ENCODE measurements around the gene NCMAP. TPM values are rescaled to one million over a fixed set of nuclear protein-coding genes. Genes with fewer than 3 reads are reported as not detected.

Gene NCMAP
- polyA plus RNA-seq, 1 experiment: not detected

DNA sequence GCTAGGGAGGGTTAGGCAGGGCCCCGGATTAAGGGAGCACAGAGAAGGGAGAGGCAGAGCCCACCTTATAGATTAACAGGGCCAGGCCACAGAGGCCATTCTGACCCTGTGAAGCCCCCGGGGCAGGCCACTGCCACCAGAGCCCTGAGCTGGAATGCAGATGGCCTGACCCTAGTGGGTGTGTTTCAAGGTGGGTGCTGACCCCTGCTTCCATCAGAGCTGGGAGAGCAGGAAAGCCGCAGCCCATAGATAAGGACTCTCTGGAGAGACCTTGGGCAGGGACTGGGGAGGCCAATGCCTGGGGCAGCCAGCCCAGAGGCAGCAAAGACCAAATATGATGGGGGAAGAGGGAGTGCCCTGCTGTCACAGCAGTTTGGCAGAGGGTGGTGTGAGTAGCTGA, 35.9 kb downstream of the NCMAP start:
- TF ChIP-seq, protein P1, sequence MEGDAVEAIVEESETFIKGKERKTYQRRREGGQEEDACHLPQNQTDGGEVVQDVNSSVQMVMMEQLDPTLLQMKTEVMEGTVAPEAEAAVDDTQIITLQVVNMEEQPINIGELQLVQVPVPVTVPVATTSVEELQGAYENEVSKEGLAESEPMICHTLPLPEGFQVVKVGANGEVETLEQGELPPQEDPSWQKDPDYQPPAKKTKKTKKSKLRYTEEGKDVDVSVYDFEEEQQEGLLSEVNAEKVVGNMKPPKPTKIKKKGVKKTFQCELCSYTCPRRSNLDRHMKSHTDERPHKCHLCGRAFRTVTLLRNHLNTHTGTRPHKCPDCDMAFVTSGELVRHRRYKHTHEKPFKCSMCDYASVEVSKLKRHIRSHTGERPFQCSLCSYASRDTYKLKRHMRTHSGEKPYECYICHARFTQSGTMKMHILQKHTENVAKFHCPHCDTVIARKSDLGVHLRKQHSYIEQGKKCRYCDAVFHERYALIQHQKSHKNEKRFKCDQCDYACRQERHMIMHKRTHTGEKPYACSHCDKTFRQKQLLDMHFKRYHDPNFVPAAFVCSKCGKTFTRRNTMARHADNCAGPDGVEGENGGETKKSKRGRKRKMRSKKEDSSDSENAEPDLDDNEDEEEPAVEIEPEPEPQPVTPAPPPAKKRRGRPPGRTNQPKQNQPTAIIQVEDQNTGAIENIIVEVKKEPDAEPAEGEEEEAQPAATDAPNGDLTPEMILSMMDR (IDR thresholded peaks at IDR 0.05; ENCODE audit: insufficient read depth, low read depth, low read length): no peak
- Histone ChIP-seq H3K4me3 (ENCODE audit: low read depth, low read length) (no peak overlapping the region), H3K36me3 (ENCODE audit: control insufficient read depth, insufficient read depth, low read length) (no peaks in the 10 kb centered on the region), H3K27me3 (ENCODE audit: control insufficient read depth, insufficient read depth, low read length) (no peaks in the 10 kb centered on the region; the same call in 1 of the 2 replicates)
- CTCF ChIA-PET: interaction anchor here (0.9 to 5.5 kb wide), 5 partner anchors 44 to 392 kb away, joined by 3 to 40 read pairs (median 4); no protein-coding TSS in a partner anchor
- POLR2A ChIA-PET: no interaction called here
- no peak for DNase-seq (ENCODE audit: low read depth)

DNA sequence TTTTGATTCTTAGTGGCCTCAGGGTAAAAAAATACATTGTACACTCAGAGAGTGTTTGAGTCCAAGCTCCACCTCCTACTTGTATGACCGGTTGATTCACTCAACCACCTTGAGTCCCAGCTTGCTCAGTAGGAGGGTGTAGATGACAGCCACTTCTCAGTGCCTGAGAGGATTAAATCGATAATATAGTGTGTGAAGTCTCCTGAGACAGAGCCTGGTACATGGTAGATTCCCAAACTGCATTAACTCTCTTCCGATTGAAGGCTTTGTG, 38.4 kb downstream of the NCMAP start:
- H3K4me3 ChIP-seq (ENCODE audit: low read depth, low read length): no peak overlapping the region
- TF ChIP-seq, protein P1 (IDR thresholded peaks at IDR 0.05; ENCODE audit: insufficient read depth, low read depth, low read length): no peak
- H3K27me3 ChIP-seq (ENCODE audit: control insufficient read depth, insufficient read depth, low read length): no peaks in the 10 kb centered on the region; the same call in 1 of the 2 replicates
- ChIA-PET POLR2A (no interaction called here), CTCF (interaction anchor here (1.4 to 5.5 kb wide), 5 partner anchors 9 to 179 kb away, joined by 3 to 40 read pairs (median 6); partner anchors contain the start of gene NIPAL3)
- no peaks in the 10 kb centered on the region for H3K36me3 ChIP-seq (ENCODE audit: control insufficient read depth, insufficient read depth, low read length)
- DNase-seq (ENCODE audit: low read depth): no peak

DNA sequence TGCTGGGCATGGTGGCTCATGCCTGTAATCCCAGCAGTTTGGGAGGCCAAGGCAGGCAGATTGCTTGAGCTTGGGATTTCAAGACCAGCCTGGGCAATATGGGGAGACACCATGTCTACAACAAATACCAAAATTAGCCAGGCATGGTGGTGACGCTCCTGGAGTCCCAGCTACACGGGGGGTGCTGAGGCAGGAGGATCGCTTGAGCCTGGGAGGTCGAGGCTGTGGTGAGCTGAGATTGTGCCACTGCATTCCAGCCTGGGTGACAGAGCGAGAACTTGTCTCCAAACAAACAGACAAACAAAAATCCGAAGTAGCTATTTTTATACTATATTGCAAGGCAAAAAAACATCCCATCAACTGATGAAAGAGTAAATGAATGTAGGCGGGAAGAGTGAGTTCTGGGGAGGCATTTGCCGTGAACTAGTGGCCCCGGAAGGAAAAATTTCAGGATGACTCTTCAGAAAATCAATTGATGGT, 40.6 kb downstream of the NCMAP start:
- no peaks in the 10 kb centered on the region for H3K36me3 ChIP-seq (ENCODE audit: control insufficient read depth, insufficient read depth, low read length)
- H3K4me3 ChIP-seq (ENCODE audit: low read depth, low read length): no peak overlapping the region
- no peaks in the 10 kb centered on the region for H3K27me3 ChIP-seq (ENCODE audit: control insufficient read depth, insufficient read depth, low read length)
- ChIA-PET POLR2A (no interaction called here), CTCF (interaction anchor here (0.9 to 5.5 kb wide), 4 partner anchors 10 to 395 kb away, joined by 3 to 40 read pairs (median 9); no protein-coding TSS in a partner anchor)
- no peak for DNase-seq (ENCODE audit: low read depth)
- TF ChIP-seq, protein P1 (IDR thresholded peaks at IDR 0.05; ENCODE audit: insufficient read depth, low read depth, low read length): no peak

DNA sequence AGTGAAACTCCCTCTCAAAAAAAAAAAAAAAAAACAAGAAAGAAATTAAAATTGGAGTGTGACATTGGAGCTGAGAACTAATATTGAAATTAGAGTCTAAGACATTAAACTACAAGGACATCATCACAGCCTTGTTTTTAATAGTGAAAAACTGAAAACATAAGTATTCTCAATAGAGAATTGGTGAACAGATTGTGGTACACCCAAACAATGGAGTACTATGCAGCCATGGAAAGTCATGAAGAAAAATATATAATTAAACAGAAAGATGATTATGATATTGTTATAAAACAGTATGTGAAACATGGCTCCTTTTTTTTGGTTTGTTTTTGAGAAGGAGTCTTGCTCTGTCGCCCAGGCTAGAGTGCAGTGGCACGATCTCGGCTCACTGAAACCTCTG, 43.4 kb downstream of the NCMAP start:
- Histone ChIP-seq H3K36me3 (ENCODE audit: control insufficient read depth, insufficient read depth, low read length) (no peaks in the 10 kb centered on the region), H3K4me3 (ENCODE audit: low read depth, low read length) (no peak overlapping the region), H3K27me3 (ENCODE audit: control insufficient read depth, insufficient read depth, low read length) (no peaks in the 10 kb centered on the region)
- CTCF ChIA-PET: interaction anchor here (0.9 to 1.2 kb wide), 2 partner anchors 10 to 12 kb away, joined by 4 read pairs; no protein-coding TSS in a partner anchor
- no peak for DNase-seq (ENCODE audit: low read depth)
- POLR2A ChIA-PET: no interaction called here
- TF ChIP-seq, protein P1 (IDR thresholded peaks at IDR 0.05; ENCODE audit: insufficient read depth, low read depth, low read length): no peak

DNA sequence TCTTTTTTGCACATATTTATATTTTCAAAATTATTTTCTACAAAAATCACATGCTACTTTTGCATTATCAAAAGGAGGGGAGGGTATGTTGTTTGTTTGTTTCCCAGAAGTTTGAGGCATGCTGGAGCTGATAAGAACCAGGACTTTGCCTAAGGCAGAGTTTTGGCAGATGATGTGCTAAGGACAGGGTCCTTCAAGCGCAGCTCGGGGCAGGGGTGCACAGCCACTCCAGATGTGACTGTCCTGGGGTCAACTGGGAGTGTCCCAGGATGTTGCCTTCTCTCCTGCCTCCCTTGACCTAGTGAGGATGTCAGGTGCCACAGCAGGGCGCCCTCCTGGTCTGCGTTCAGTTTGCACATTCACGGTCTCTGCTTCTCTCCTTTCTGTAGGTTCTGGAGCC, 44.7 kb downstream of the NCMAP start:
- ChIA-PET POLR2A (no interaction called here), CTCF (interaction anchor here (0.6 to 0.8 kb wide), 2 partner anchors 15 to 74 kb away, joined by 3 read pairs; no protein-coding TSS in a partner anchor)
- Histone ChIP-seq H3K27me3 (ENCODE audit: control insufficient read depth, insufficient read depth, low read length) (no peaks in the 10 kb centered on the region), H3K36me3 (ENCODE audit: control insufficient read depth, insufficient read depth, low read length) (no peaks in the 10 kb centered on the region), H3K4me3 (ENCODE audit: low read depth, low read length) (no peak overlapping the region)
- DNase-seq (ENCODE audit: low read depth): no peak
- TF ChIP-seq, protein P1 (IDR thresholded peaks at IDR 0.05; ENCODE audit: insufficient read depth, low read depth, low read length): no peak

All from BJ (cell line).